SK-N-MC (cell line): Measurements from ENCODE around the gene DDIT4L.

Experiments used
- EZH2 ChIP-seq: fragments of 200-600 bp; sonication (generic); IDR thresholded peaks from one replicate; pipeline ENCODE4 v1.6.1; 2017; ENCODE audit warnings: antibody characterized with exemption
- FOXP2 ChIP-seq: optimal IDR thresholded peaks from 2 replicates; pipeline ENCODE3; 2011; ENCODE audit warnings: mild to moderate bottlenecking, moderate library complexity; ENCODE audit not compliant: insufficient read depth; ENCODE audit errors: extremely low read length, control extremely low read depth
- POLR2AphosphoS5 ChIP-seq: IDR thresholded peaks from 2 replicates; pipeline ENCODE4 v1.6.1; 2012; ENCODE audit warnings: mild to moderate bottlenecking, low read depth, low read length, borderline replicate concordance

DNA sequence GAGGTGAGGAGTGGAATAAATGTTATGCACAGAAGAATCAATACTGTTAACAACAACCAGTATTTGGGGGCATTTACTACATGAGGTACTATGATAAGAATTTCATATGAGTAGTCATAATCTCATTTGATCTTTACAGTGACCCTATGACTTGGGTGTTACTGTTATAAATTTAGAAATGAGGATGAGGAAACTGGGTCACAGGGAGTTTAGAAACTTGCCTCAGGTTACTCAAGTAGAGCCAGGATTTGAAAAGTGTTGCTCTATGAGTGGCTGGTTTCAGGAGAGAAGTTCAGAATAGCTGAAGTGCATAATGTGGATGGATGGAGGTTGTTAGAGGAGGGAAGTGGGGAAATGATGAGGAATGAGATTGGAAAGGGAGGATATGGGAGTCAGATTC, 16.6 kb upstream of the DDIT4L start:
- TF ChIP-seq EZH2 (no peak), POLR2AphosphoS5 (no peak), FOXP2 (no peak)
